Fibroblast of skin of scalp (primary cell): ENCODE measurements around the gene DYNLT2. TPM values are rescaled to one million over a fixed set of nuclear protein-coding genes. Genes with fewer than 3 reads are reported as not detected.

Experiments used
- DNase-seq: peaks from one replicate; pipeline ENCODE4 v3.0.0-alpha.2; 2013
- polyA plus RNA-seq, 2 experiments: library from polyadenylated mRNA; unstranded; fragments of 120-200 nt; gene quantifications; one replicate each; pipeline ENCODE4 v1.2.1, GENCODE V29; 2013; ENCODE audit not compliant: insufficient read length in 2 of 2

The DYNLT2 gene
- 0.94 TPM for polyA plus RNA-seq (2013, experiment 1 of 2; ENCODE audit: insufficient read length)
- 0.96 TPM for polyA plus RNA-seq (2013, experiment 2 of 2; ENCODE audit: insufficient read length)

DNA sequence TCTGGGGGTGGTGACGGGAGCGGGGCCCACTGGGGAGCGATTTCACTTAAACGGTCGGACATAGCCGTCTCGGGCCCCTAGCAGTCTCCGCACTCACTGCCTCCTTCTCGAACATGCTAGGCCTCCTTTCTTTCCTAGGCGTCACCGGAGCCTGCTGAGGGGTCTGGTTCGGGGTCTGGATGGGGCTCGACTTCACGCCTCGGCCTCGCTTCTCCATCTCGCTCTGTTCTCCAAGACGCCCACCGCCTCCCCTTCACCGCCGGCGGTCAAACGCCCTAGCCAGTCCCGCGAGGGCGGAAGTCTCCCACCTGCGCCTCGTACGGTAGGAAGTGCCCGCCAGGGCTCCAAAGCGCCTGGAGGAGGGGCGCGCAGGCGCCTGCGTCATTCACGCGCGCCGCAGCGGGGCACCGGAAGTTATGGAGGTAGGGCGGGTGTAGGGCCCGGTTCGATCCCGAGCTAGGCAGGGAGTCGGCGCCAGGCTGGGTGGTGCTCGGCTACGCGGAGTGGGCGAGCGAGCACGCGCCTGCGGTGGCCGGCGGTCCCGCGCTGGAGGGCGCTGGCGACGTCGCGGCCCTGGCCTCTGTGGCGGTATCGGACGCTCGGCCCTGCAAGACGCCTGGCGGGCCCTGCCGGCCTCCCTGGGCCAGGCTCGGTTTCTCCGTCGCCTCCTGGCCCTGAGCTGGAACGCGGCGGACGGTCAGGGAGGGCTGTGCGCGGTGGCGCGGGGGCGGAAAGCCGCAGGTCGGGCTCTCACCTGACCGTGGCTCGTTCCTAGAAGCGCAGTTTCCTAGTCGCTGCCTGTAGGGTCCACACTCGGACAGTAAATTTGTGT lies at the start of gene DYNLT2, which contains the start of gene ERMARD:
TSS of gene DYNLT2 (minus strand) at position 331 of the 832 bp plus-strand sequence. CDS start at position 217, 114 bp downstream.
TSS of gene ERMARD (plus strand) at position 381 of the 832 bp plus-strand sequence. CDS start at position 417, 36 bp downstream.
- DNase-seq = peak; percentile 93

GRCh38 chr6:169800668-169801395 lies 49.5 kb upstream of the DYNLT2 start:
- DNase-seq = peak; percentile 47

DNA sequence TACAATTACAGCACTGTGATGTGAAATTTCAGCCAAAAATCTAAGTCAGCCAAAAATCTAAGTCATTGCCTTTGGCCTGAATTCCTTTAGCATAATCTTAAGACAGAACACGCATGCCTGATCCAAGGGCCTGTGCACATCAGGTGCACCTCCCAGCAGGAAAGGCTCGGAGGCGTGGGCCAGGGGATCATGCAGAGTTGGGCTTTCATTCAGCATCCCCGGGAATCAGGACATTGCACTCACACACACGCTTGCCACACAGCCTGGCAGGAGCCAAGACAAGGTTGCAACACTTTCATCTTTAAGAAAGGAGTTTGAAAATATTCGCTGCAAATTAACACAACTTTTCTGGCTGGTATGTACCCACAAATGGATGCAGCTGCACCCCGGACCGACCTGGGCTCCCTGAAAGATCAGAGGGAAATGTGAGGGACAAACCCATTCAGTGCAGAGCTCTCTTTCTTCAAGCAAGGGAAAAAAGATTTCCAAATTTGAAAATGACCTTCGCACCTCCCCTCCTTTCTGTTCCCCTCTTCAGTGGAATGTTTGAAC lies 48.8 kb upstream of the DYNLT2 start:
- DNase-seq = no peak

GRCh38 chr6:169799474-169799926 lies 48.1 kb upstream of the DYNLT2 start:
- DNase-seq = no peak

- DNase-seq = no peak
Measured at GRCh38 chr6:169798764-169799473, 47.5 kb upstream of the DYNLT2 start.

GRCh38 chr6:169795196-169795595 lies 43.8 kb upstream of the DYNLT2 start:
- DNase-seq = no peak

DNA sequence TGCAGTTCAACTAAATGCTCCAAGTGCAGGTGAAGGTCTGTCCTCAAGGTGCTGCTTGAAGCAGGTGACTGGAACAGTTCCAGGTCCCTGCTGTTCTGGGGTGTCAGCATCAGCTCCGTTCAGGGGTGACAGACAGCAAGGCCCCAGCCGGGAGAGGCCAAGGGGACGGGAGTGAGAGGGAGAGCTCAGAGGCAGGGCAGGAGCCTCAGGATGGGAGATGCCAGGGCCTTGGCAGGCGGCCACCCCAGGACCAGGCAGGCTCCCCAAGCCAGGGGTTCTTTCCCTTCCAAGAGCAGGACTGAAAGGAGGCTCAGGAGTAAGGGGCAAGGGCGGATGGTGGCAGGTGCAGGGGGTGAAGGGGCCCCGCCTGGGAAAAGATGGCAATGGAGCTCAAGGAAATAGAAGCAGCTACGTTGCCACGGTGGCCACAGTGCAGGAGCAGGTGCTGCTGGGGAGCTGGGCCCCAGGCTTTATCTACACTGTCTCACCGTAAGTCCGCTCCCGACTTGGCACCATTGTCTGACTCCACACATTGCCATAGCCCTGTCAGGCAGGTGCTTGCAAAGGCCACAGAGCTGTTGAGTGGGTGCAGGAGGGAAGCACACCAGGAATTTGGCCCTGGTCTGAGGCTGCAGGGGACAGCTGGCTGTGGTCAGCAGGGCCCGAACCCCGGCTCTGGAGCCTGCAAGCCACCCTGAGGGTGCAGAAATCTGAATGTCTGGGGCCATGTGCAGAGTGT lies 43.1 kb upstream of the DYNLT2 start:
- no peak for DNase-seq

DNA sequence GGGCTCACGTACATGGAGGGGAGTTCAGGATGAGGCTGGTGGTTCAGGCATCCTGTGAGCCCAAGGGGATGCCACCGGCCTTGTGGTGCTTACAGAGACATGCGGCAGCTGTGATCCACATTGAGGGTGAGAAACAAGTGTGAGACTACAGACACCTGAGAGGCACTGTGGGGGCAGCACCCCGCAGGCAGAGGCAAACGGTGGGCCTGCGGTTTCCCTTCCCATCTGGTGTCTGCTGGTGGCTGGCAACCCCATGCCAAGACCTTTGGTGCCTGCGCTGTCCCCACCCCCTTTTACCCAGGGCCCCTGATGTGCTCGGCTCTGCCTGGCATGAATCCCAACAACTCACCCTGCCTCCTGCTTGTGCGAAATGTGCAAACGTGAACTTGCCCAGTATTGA lies 42.0 kb upstream of the DYNLT2 start:
- no peak for DNase-seq

- no peak for DNase-seq
Measured at GRCh38 chr6:169792306-169793015, 41.1 kb upstream of the DYNLT2 start.

GRCh38 chr6:169791721-169792131 lies 40.4 kb upstream of the DYNLT2 start:
- DNase-seq = peak; percentile 42

GRCh38 chr6:169789944-169790927 lies 38.9 kb upstream of the DYNLT2 start:
- peak; percentile 69 for DNase-seq

DNA sequence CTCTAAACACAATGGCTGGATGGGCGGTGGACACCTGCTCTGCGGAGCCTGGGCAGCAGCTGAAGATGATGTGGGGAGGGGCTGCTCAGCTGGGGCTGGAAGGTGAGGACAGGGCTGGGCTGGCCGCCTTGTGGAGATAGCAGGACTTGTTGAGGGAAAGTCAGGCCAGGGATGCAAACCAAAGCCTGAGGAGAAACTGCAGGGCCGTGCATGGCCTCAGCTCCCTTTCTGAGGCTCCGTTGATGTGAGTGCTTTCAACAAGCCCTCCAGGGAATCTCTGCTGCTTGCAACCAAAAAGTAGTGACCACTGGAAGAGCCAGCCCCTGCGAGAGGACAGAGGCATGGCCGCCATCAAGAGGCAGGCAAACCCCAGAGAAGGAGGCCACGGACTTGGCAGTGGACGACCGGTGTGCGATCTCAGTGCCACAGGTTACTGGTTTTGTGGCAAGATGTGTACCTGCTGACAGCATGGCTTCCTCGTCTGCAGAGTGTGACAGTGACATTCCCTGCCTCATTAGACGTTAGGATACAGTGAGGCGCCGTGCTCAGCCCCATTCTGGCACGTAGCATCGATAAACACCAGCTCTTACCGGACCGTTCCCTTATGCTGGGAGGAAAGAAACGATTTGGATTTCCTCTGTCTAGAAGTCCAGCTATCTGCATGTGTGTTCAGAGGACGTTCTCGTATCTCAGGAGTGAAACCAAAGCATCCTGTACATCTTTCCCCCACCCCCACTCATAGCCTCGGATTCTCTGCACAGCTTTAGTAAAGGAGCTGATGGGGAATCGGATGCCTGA lies 38.0 kb upstream of the DYNLT2 start:
- no peak for DNase-seq

DNA sequence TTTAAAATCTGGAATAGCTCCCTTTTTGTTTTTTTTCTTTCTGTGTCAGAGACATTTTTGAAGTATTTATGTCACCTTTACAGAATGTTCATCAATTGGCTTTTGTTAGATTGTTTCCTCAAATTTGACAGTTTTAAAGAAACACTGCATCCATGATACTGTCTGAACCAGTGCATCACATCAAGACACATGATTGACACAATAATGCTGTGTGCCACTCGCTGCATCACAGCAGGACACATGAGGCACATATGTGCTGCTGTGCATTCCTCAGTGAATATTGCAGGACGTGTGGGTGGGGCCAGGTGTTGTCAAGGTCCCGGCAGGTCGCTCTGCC lies 37.4 kb upstream of the DYNLT2 start:
- DNase-seq = no peak

- DNase-seq = no peak
Measured at GRCh38 chr6:169787797-169788196, 36.4 kb upstream of the DYNLT2 start.

DNA sequence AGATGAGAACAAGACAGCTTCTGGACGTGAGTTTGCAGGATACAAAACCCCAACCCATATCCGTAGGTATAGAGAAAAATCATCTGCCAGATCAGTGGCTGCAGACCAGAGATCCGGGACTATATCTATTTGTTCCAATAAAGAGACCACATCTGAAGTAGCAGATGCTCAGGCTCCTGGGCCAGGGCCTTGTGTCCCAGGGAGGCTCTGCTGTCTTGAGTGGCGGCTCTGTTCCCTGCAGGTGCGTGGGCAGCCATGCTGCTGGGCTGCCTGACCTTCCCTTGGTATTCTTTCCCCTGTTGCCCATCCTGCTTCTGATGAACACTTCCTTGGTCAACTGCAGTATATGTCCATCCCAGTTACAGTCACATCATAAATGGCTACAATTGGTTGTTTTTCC lies 35.0 kb upstream of the DYNLT2 start:
- no peak for DNase-seq

- DNase-seq = no peak
Measured at GRCh38 chr6:169785566-169785965, 34.2 kb upstream of the DYNLT2 start.

- DNase-seq = no peak
Measured at GRCh38 chr6:169784821-169785340, 33.5 kb upstream of the DYNLT2 start.

DNA sequence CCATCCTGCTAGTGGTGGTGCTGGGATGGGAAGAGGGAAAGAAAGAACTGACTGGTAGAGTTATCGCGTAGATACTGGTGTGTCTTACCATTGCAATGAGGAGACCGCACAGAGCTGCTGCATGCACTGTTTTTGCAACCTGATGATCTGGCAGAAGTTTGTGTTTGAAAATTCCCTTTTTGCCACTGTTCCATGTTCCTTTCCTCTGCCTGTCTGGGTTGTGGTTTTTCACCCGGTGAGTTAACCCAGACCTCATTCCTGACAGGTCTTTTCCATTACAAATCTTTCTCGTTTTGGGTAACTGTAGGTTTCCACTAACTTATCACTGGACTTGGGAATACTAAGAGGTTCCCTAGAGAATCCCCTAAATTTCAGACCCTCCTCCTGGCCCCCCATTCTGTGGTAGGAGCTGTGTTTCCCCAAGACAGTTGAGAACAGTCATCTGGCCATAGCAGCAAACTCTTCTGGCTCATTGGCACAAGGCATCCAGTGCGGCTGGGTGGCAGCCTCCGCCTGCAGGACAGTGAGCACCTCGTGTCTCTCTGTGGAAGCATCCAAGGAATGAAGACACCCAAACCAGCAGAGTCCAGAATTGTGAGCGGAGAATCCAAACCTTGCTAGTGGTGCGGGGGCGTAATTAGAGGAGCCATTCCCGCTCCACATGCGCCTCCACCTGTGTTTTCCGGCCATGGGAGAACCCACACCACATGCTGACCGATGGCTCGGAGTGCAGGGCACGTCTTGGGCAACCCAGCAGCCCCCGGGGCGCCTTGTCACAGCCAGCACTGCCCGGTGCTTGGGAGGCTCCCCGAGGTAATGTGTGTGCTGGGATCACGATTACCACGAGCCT lies 32.8 kb upstream of the DYNLT2 start:
- no peak for DNase-seq
